SJCRH30 (cell line): Measurements from ENCODE around the gene ALDH1A2. TPM values are rescaled to one million over a fixed set of nuclear protein-coding genes. Genes with fewer than 3 reads are reported as not detected.

Experiments used
- DNase-seq, 2 experiments: peaks; one replicate each; pipeline ENCODE4 v3.0.0-alpha.2; 2015 to 2020
- H3K27ac ChIP-seq: fragments of 250-450 bp; sonication (Bioruptor Pico); 2 replicates; pipeline ENCODE4 v1.5.1; 2020; ENCODE audit warnings: mild to moderate bottlenecking, moderate library complexity
- H3K27me3 ChIP-seq: fragments of 250-450 bp; sonication (Bioruptor Pico); 2 replicates; pipeline ENCODE4 v1.5.1; 2020; ENCODE audit warnings: mild to moderate bottlenecking, moderate library complexity
- H3K36me3 ChIP-seq: fragments of 250-450 bp; sonication (Bioruptor Pico); 2 replicates; pipeline ENCODE4 v1.5.1; 2020; ENCODE audit warnings: mild to moderate bottlenecking, moderate library complexity
- H3K4me1 ChIP-seq: fragments of 250-450 bp; sonication (Bioruptor Pico); 2 replicates; pipeline ENCODE4 v1.5.1; 2020; ENCODE audit warnings: mild to moderate bottlenecking, moderate library complexity
- H3K4me3 ChIP-seq: fragments of 250-450 bp; sonication (Bioruptor Pico); 2 replicates; pipeline ENCODE4 v1.5.1; 2020; ENCODE audit warnings: mild to moderate bottlenecking, moderate library complexity
- H3K9me3 ChIP-seq: fragments of 250-450 bp; sonication (Bioruptor Pico); replicated peaks from 2 replicates; pipeline ENCODE4 v1.5.1; 2020; ENCODE audit warnings: mild to moderate bottlenecking, moderate library complexity
- total RNA-seq: library from RNA; depleted of rRNA; stranded (reverse); fragments of >200 nt; shearing (Covaris generic); gene quantifications from 2 replicates; pipeline ENCODE4 v1.2.3, GENCODE V29; 2014

Gene ALDH1A2
- total RNA-seq, 1 experiment from 2014 or later, result 8.9 TPM

- Histone ChIP-seq H3K36me3 (no peaks in the 10 kb centered on the region), H3K9me3 (no peaks in the 10 kb centered on the region), H3K27ac (no peak overlapping the region), H3K4me3 (no peak overlapping the region), H3K4me1 (peaks cover 5% of the 10 kb centered on the region; the same call in 1 of the 2 replicates), H3K27me3 (no peaks in the 10 kb centered on the region)
- no peak for DNase-seq
Measured at GRCh38 chr15:57962887-57963286, 102.6 kb downstream of the ALDH1A2 start.

DNA sequence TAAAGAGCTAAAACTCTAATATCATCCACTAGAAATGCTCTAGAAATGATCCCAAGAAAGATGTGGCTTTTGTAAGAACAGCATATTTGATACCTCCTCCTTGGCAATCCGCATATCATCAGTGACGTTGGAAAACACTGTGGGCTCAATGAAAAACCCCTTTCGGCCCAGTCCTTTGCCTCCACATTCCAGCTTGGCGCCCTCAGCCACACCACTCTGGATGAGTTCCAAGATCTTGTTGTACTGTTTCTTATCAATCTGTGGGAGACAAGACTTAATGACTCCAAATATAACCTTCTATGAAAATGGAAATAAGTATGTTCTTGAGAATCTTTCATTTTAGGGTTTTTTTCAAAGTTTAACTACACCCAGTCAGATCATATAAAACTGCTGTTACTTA is 103.6 kb downstream of the ALDH1A2 start:
- peaks cover 5% of the 10 kb centered on the region; the same call in 1 of the 2 replicates for H3K4me1 ChIP-seq
- H3K36me3 ChIP-seq, result no peaks in the 10 kb centered on the region
- H3K4me3 ChIP-seq, result no peak overlapping the region
- no peak overlapping the region for H3K27ac ChIP-seq
- no peak for DNase-seq
- H3K9me3 ChIP-seq, result no peaks in the 10 kb centered on the region
- no peaks in the 10 kb centered on the region for H3K27me3 ChIP-seq

DNA sequence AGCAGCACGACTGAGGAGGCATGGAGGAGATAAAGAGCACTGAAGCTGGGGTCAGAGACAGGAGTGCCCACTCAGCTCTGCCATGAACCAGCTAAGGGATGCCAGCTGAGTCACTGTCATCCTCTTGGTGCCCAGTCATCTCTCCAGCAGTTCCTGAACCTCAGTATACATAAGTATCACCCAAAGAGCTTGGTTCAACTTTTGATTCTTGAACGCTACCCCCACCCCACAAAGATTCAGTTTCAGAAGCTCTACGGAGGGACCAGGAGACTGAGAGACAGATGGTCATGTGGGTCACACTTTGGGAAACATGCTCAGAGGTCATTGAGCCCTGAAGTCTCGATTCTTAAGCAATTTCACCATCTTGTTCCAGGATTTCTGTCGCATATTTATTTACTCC is 108.4 kb downstream of the ALDH1A2 start:
- H3K4me1 ChIP-seq, result 0 out of 2 replicates have a peak, but pooled peaks cover 5% of the 10 kb centered on the region
- H3K36me3 ChIP-seq, result no peaks in the 10 kb centered on the region
- H3K4me3 ChIP-seq, result no peak overlapping the region
- H3K27me3 ChIP-seq, result no peaks in the 10 kb centered on the region
- H3K9me3 ChIP-seq, result no peaks in the 10 kb centered on the region
- no peak for DNase-seq
- H3K27ac ChIP-seq, result no peak overlapping the region

GRCh38 chr15:57953874-57954273 is 111.6 kb downstream of the ALDH1A2 start:
- H3K4me1 ChIP-seq, result peaks cover 9% of the 10 kb centered on the region
- no peak overlapping the region for H3K4me3 ChIP-seq
- no peak overlapping the region for H3K27ac ChIP-seq
- no peaks in the 10 kb centered on the region for H3K36me3 ChIP-seq
- H3K27me3 ChIP-seq, result no peaks in the 10 kb centered on the region
- DNase-seq, result no peak
- no peaks in the 10 kb centered on the region for H3K9me3 ChIP-seq

GRCh38 chr15:57951328-57951932 is 114.1 kb downstream of the ALDH1A2 start:
- DNase-seq, result no peak
- no peak overlapping the region for H3K27ac ChIP-seq
- no peaks in the 10 kb centered on the region for H3K9me3 ChIP-seq
- no peaks in the 10 kb centered on the region for H3K36me3 ChIP-seq
- H3K27me3 ChIP-seq, result no peaks in the 10 kb centered on the region
- H3K4me1 ChIP-seq, result peaks cover 9% of the 10 kb centered on the region
- no peak overlapping the region for H3K4me3 ChIP-seq

GRCh38 chr15:57950381-57950946 is 115.0 kb downstream of the ALDH1A2 start:
- no peaks in the 10 kb centered on the region for H3K27me3 ChIP-seq
- no peak overlapping the region for H3K4me3 ChIP-seq
- peak in 1 of 2 experiments; percentile 30 for DNase-seq
- no peak overlapping the region for H3K27ac ChIP-seq
- no peaks in the 10 kb centered on the region for H3K36me3 ChIP-seq
- peaks cover 9% of the 10 kb centered on the region for H3K4me1 ChIP-seq
- H3K9me3 ChIP-seq, result no peaks in the 10 kb centered on the region

DNA sequence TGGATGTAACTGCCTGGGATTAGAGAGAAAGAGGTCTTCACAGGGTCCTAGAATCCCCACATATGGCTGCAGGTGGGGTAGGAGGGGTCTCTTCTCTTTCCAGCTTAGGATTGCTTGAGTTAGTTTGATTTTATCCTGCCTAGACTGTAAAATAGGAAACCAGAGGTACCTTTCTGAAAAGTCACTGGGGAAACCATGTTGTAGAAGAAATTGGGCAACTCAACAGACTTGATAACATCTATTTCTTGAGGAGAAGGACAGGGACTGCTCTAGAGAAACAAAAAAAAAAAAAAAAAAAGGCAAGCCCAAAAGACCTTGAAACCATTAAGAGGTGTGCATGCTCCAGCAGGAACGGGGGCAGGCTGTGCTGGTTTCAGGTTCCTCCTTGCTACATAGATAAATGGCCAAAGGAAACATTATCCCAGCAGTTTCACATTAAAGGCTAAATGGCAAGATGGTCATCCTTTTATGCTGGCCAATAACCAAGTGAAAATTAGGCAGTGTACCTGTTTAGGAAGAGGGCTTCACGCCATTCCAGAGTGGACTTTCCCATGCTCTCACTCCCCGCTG is 116.1 kb downstream of the ALDH1A2 start:
- H3K27me3 ChIP-seq, result no peaks in the 10 kb centered on the region
- peaks cover 9% of the 10 kb centered on the region for H3K4me1 ChIP-seq
- no peaks in the 10 kb centered on the region for H3K9me3 ChIP-seq
- no peak for DNase-seq
- H3K4me3 ChIP-seq, result no peak overlapping the region
- H3K27ac ChIP-seq, result no peak overlapping the region
- H3K36me3 ChIP-seq, result no peaks in the 10 kb centered on the region

- Histone ChIP-seq H3K27me3 (no peaks in the 10 kb centered on the region), H3K4me3 (no peak overlapping the region), H3K4me1 (peaks cover 9% of the 10 kb centered on the region), H3K27ac (no peak overlapping the region), H3K36me3 (no peaks in the 10 kb centered on the region), H3K9me3 (no peaks in the 10 kb centered on the region)
- DNase-seq, result no peak
Measured at GRCh38 chr15:57948351-57949289, 116.9 kb downstream of the ALDH1A2 start.

DNA sequence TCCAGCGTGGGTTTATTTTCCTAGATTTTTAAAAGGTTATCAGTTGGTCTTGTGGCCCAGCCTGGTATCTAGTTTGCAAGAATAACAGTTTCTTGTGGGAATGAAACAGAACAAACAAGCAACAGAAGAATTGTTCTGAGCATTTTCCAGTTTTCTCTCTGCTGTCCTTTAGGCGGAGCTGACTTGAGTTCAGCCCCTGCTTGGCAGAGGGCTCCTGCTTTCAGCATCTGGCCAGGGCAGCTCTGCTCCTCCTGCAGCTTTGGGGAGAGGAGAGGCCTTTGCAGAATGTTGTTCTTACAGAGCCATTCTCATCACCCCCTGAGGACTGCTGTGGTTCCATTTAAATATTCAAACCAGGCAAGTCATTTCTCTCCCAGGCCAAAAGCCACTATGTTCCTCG is 117.7 kb downstream of the ALDH1A2 start:
- DNase-seq, result no peak
- Histone ChIP-seq H3K4me1 (peaks cover 9% of the 10 kb centered on the region), H3K27ac (no peak overlapping the region), H3K36me3 (no peaks in the 10 kb centered on the region), H3K9me3 (no peaks in the 10 kb centered on the region), H3K4me3 (no peak overlapping the region), H3K27me3 (no peaks in the 10 kb centered on the region)

- Histone ChIP-seq H3K36me3 (no peaks in the 10 kb centered on the region), H3K9me3 (no peaks in the 10 kb centered on the region), H3K27me3 (no peaks in the 10 kb centered on the region), H3K27ac (no peak overlapping the region), H3K4me1 (peaks cover 9% of the 10 kb centered on the region), H3K4me3 (no peak overlapping the region)
- no peak for DNase-seq
Measured at GRCh38 chr15:57947282-57947681, 118.2 kb downstream of the ALDH1A2 start.

GRCh38 chr15:57946491-57947048 is 118.9 kb downstream of the ALDH1A2 start:
- no peak overlapping the region for H3K27ac ChIP-seq
- peaks cover 9% of the 10 kb centered on the region for H3K4me1 ChIP-seq
- H3K36me3 ChIP-seq, result no peaks in the 10 kb centered on the region
- H3K9me3 ChIP-seq, result no peaks in the 10 kb centered on the region
- no peak overlapping the region for H3K4me3 ChIP-seq
- no peak for DNase-seq
- H3K27me3 ChIP-seq, result no peaks in the 10 kb centered on the region

GRCh38 chr15:57945616-57946015 is 119.9 kb downstream of the ALDH1A2 start:
- H3K27ac ChIP-seq, result no peak overlapping the region
- no peak overlapping the region for H3K4me3 ChIP-seq
- H3K9me3 ChIP-seq, result no peaks in the 10 kb centered on the region
- H3K36me3 ChIP-seq, result no peaks in the 10 kb centered on the region
- peaks cover 9% of the 10 kb centered on the region for H3K4me1 ChIP-seq
- H3K27me3 ChIP-seq, result no peaks in the 10 kb centered on the region
- no peak for DNase-seq

DNA sequence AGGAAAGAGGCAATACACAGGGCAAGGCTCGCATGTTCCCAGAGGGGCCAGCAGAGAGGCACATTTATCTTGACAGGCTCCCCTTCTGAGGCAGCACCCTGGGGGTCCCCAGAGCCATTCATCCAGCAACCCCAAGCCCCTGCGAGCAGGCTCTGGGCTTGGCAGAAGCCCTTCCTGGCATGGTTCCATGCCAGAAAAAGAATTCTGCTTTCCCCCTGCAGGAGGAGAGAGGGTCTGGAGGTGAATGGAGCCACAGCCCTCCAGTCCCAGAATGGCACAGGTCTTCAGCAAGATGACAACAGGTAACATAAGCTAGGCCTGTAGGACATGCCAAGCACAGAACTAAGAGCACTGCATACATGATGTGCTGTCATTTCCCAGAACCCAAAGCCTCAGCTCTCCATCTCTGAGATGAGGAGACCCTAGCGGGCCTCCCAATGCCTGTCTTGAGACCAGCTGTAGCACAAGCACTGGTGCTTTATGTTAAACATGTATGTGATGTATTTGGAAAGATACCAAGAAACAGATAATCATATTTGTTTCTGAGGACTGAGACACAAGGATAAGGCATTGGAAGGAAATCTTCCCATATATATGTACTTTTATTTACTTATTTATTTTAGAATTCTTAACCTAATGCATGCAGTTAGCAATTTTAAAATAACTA is 121.6 kb downstream of the ALDH1A2 start:
- no peaks in the 10 kb centered on the region for H3K4me1 ChIP-seq
- H3K36me3 ChIP-seq, result no peaks in the 10 kb centered on the region
- no peaks in the 10 kb centered on the region for H3K9me3 ChIP-seq
- H3K27me3 ChIP-seq, result no peaks in the 10 kb centered on the region
- H3K27ac ChIP-seq, result no peak overlapping the region
- DNase-seq, result no peak
- no peak overlapping the region for H3K4me3 ChIP-seq

- no peaks in the 10 kb centered on the region for H3K36me3 ChIP-seq
- no peaks in the 10 kb centered on the region for H3K4me1 ChIP-seq
- no peak for DNase-seq
- no peak overlapping the region for H3K4me3 ChIP-seq
- no peaks in the 10 kb centered on the region for H3K27me3 ChIP-seq
- no peak overlapping the region for H3K27ac ChIP-seq
- H3K9me3 ChIP-seq, result no peaks in the 10 kb centered on the region
Measured at GRCh38 chr15:57943171-57943570, 122.3 kb downstream of the ALDH1A2 start.
